ENCODE measurements around the gene ISYNA1.

ISYNA1 gene

GRCh38 chr19:18392417-18392816, 45.5 kb downstream of the ISYNA1 start:
- H3K27ac ChIP-seq (ENCODE audit: low read depth in 2 of 2, low read length in 2 of 2) = peak overlapping the region in 1 of 2 donors; percentile 0

GRCh38 chr19:18391509-18392075, 46.3 kb downstream of the ISYNA1 start:
- Histone ChIP-seq H3K4me1 (ENCODE audit: control insufficient read depth in 2 of 2, insufficient read depth in 2 of 2, low read length in 2 of 2) (peaks cover 9 to 15% of the 10 kb centered on the region in 2 donors), H3K27ac (ENCODE audit: low read depth in 2 of 2, low read length in 2 of 2) (no peak overlapping the region), H3K9ac (ENCODE audit: low read depth in 1 of 2, low read length in 2 of 2) (no peak overlapping the region), H3K9me3 (ENCODE audit: control insufficient read depth in 2 of 2, low read length in 2 of 2) (no peaks in the 10 kb centered on the region), H3K27me3 (ENCODE audit: control insufficient read depth in 2 of 2, insufficient read depth in 2 of 2, low read length in 2 of 2) (peaks cover 1 to 2% of the 10 kb centered on the region in 2 donors), H3K4me3 (ENCODE audit: low read length in 2 of 2) (no peak overlapping the region), H3K36me3 (ENCODE audit: control insufficient read depth in 2 of 2, insufficient read depth in 2 of 2, low read length in 2 of 2) (peaks cover 5 to 6% of the 10 kb centered on the region in 2 donors)

More at GRCh38 chr19:18392417-18392816, 45.5 kb downstream of the ISYNA1 start:
- Histone ChIP-seq H3K36me3 (ENCODE audit: control insufficient read depth in 2 of 2, insufficient read depth in 2 of 2, low read length in 2 of 2) (peaks cover 5 to 6% of the 10 kb centered on the region in 2 donors), H3K27me3 (ENCODE audit: control insufficient read depth in 2 of 2, insufficient read depth in 2 of 2, low read length in 2 of 2) (peaks cover 4% of the 10 kb centered on the region in 2 donors), H3K4me1 (ENCODE audit: control insufficient read depth in 2 of 2, insufficient read depth in 2 of 2, low read length in 2 of 2) (peaks cover 9 to 15% of the 10 kb centered on the region in 2 donors), H3K9me3 (ENCODE audit: control insufficient read depth in 2 of 2, low read length in 2 of 2) (no peaks in the 10 kb centered on the region), H3K4me3 (ENCODE audit: low read length in 2 of 2) (no peak overlapping the region), H3K9ac (ENCODE audit: low read depth in 1 of 2, low read length in 2 of 2) (peak overlapping the region in 1 of 2 donors; percentile 19)

- H3K27ac ChIP-seq (ENCODE audit: low read depth in 2 of 2, low read length in 2 of 2) = no peak overlapping the region
- H3K9ac ChIP-seq (ENCODE audit: low read depth in 1 of 2, low read length in 2 of 2) = no peak overlapping the region
- H3K4me1 ChIP-seq (ENCODE audit: control insufficient read depth in 2 of 2, insufficient read depth in 2 of 2, low read length in 2 of 2) = peaks cover 15 to 18% of the 10 kb centered on the region in 2 donors
- H3K4me3 ChIP-seq (ENCODE audit: low read length in 2 of 2) = no peak overlapping the region
- H3K9me3 ChIP-seq (ENCODE audit: control insufficient read depth in 2 of 2, low read length in 2 of 2) = no peaks in the 10 kb centered on the region
- H3K36me3 ChIP-seq (ENCODE audit: control insufficient read depth in 2 of 2, insufficient read depth in 2 of 2, low read length in 2 of 2) = peaks cover 5 to 6% of the 10 kb centered on the region in 2 donors
- no peaks in the 10 kb centered on the region for H3K27me3 ChIP-seq (ENCODE audit: control insufficient read depth in 2 of 2, insufficient read depth in 2 of 2, low read length in 2 of 2)
These were observed 47.6 kb downstream of the ISYNA1 start for GRCh38 chr19:18390065-18390907.

GRCh38 chr19:18389726-18390064, 48.2 kb downstream of the ISYNA1 start:
- no peak overlapping the region for H3K27ac ChIP-seq (ENCODE audit: low read depth in 2 of 2, low read length in 2 of 2)
- no peak overlapping the region for H3K9ac ChIP-seq (ENCODE audit: low read depth in 1 of 2, low read length in 2 of 2)
- peaks cover 5 to 6% of the 10 kb centered on the region in 2 donors for H3K36me3 ChIP-seq (ENCODE audit: control insufficient read depth in 2 of 2, insufficient read depth in 2 of 2, low read length in 2 of 2)
- peaks cover 15 to 19% of the 10 kb centered on the region in 2 donors for H3K4me1 ChIP-seq (ENCODE audit: control insufficient read depth in 2 of 2, insufficient read depth in 2 of 2, low read length in 2 of 2)
- H3K9me3 ChIP-seq (ENCODE audit: control insufficient read depth in 2 of 2, low read length in 2 of 2) = no peaks in the 10 kb centered on the region
- no peaks in the 10 kb centered on the region for H3K27me3 ChIP-seq (ENCODE audit: control insufficient read depth in 2 of 2, insufficient read depth in 2 of 2, low read length in 2 of 2)
- H3K4me3 ChIP-seq (ENCODE audit: low read length in 2 of 2) = no peak overlapping the region

GRCh38 chr19:18388960-18389725, 48.8 kb downstream of the ISYNA1 start:
- H3K4me1 ChIP-seq (ENCODE audit: control insufficient read depth in 2 of 2, insufficient read depth in 2 of 2, low read length in 2 of 2) = peaks cover 15 to 19% of the 10 kb centered on the region in 2 donors
- H3K9ac ChIP-seq (ENCODE audit: low read depth in 1 of 2, low read length in 2 of 2) = peak overlapping the region; percentile 32 to 86
- H3K27me3 ChIP-seq (ENCODE audit: control insufficient read depth in 2 of 2, insufficient read depth in 2 of 2, low read length in 2 of 2) = no peaks in the 10 kb centered on the region
- peak overlapping the region; percentile 67 to 94 for H3K27ac ChIP-seq (ENCODE audit: low read depth in 2 of 2, low read length in 2 of 2)
- no peaks in the 10 kb centered on the region for H3K9me3 ChIP-seq (ENCODE audit: control insufficient read depth in 2 of 2, low read length in 2 of 2)
- H3K4me3 ChIP-seq (ENCODE audit: low read length in 2 of 2) = peak overlapping the region; percentile 50 to 52
- peaks cover 5 to 6% of the 10 kb centered on the region in 2 donors for H3K36me3 ChIP-seq (ENCODE audit: control insufficient read depth in 2 of 2, insufficient read depth in 2 of 2, low read length in 2 of 2)

GRCh38 chr19:18388100-18388959, 49.6 kb downstream of the ISYNA1 start:
- peaks cover 5 to 6% of the 10 kb centered on the region in 2 donors for H3K36me3 ChIP-seq (ENCODE audit: control insufficient read depth in 2 of 2, insufficient read depth in 2 of 2, low read length in 2 of 2)
- peaks cover 15 to 19% of the 10 kb centered on the region in 2 donors for H3K4me1 ChIP-seq (ENCODE audit: control insufficient read depth in 2 of 2, insufficient read depth in 2 of 2, low read length in 2 of 2)
- H3K27me3 ChIP-seq (ENCODE audit: control insufficient read depth in 2 of 2, insufficient read depth in 2 of 2, low read length in 2 of 2) = no peaks in the 10 kb centered on the region
- peak overlapping the region; percentile 67 to 94 for H3K27ac ChIP-seq (ENCODE audit: low read depth in 2 of 2, low read length in 2 of 2)
- peak overlapping the region; percentile 56 to 86 for H3K9ac ChIP-seq (ENCODE audit: low read depth in 1 of 2, low read length in 2 of 2)
- peak overlapping the region; percentile 56 to 79 for H3K4me3 ChIP-seq (ENCODE audit: low read length in 2 of 2)
- no peaks in the 10 kb centered on the region for H3K9me3 ChIP-seq (ENCODE audit: control insufficient read depth in 2 of 2, low read length in 2 of 2)

GRCh38 chr19:18386543-18387271, 51.2 kb downstream of the ISYNA1 start:
- peaks cover 15 to 19% of the 10 kb centered on the region in 2 donors for H3K4me1 ChIP-seq (ENCODE audit: control insufficient read depth in 2 of 2, insufficient read depth in 2 of 2, low read length in 2 of 2)
- peak overlapping the region; percentile 69 to 79 for H3K4me3 ChIP-seq (ENCODE audit: low read length in 2 of 2)
- H3K9me3 ChIP-seq (ENCODE audit: control insufficient read depth in 2 of 2, low read length in 2 of 2) = no peaks in the 10 kb centered on the region
- peaks cover 5 to 6% of the 10 kb centered on the region in 2 donors for H3K36me3 ChIP-seq (ENCODE audit: control insufficient read depth in 2 of 2, insufficient read depth in 2 of 2, low read length in 2 of 2)
- peak overlapping the region; percentile 71 to 86 for H3K9ac ChIP-seq (ENCODE audit: low read depth in 1 of 2, low read length in 2 of 2)
- H3K27me3 ChIP-seq (ENCODE audit: control insufficient read depth in 2 of 2, insufficient read depth in 2 of 2, low read length in 2 of 2) = no peaks in the 10 kb centered on the region
- H3K27ac ChIP-seq (ENCODE audit: low read depth in 2 of 2, low read length in 2 of 2) = peak overlapping the region; percentile 71 to 94

- Histone ChIP-seq H3K36me3 (ENCODE audit: control insufficient read depth in 2 of 2, insufficient read depth in 2 of 2, low read length in 2 of 2) (peaks cover 5 to 6% of the 10 kb centered on the region in 2 donors), H3K4me3 (ENCODE audit: low read length in 2 of 2) (peak within 1 kb of the TSS; percentile 69 to 79), H3K9me3 (ENCODE audit: control insufficient read depth in 2 of 2, low read length in 2 of 2) (no peaks in the 10 kb centered on the region), H3K27ac (ENCODE audit: low read depth in 2 of 2, low read length in 2 of 2) (peak within 1 kb of the TSS; percentile 71 to 94), H3K9ac (ENCODE audit: low read depth in 1 of 2, low read length in 2 of 2) (peak within 1 kb of the TSS; percentile 71 to 86), H3K27me3 (ENCODE audit: control insufficient read depth in 2 of 2, insufficient read depth in 2 of 2, low read length in 2 of 2) (no peaks in the 10 kb centered on the region), H3K4me1 (ENCODE audit: control insufficient read depth in 2 of 2, insufficient read depth in 2 of 2, low read length in 2 of 2) (peaks cover 15 to 20% of the 10 kb centered on the region in 2 donors)
These were observed 52.0 kb downstream of the ISYNA1 start, which contains the start of gene GDF15 for GRCh38 chr19:18385675-18386542. Gene GDF15, plus strand, starts transcription at chr19:18386158. Its CDS starts 32 bp downstream, at chr19:18386190.
